Measurements from ENCODE around the gene SLC25A51. TPM values are rescaled to one million over a fixed set of nuclear protein-coding genes. Genes with fewer than 3 reads are reported as not detected.
"Not testable (repeated sequence)": the region's sequence is repeated elsewhere in the genome, so short reads cannot be mapped to it uniquely, and the experiment has no call there.

Gene SLC25A51
- total and polyA plus RNA-seq, 4 donors, result 3.8 to 24.4 (median 9.1) TPM

- H3K9ac ChIP-seq (ENCODE audit: low read depth in 1 of 2, low read length in 2 of 2); H3K9me3 ChIP-seq (ENCODE audit: control insufficient read depth in 4 of 4, low read length in 3 of 4); H3K27me3 ChIP-seq (ENCODE audit: control insufficient read depth in 4 of 4, insufficient read depth in 4 of 4, low read length in 3 of 4); DNase-seq (ENCODE audit: low spot score); H3K4me1 ChIP-seq (ENCODE audit: control insufficient read depth in 4 of 4, insufficient read depth in 4 of 4, low read length in 3 of 4); H3K27ac ChIP-seq (ENCODE audit: low read depth in 1 of 2, low read length in 2 of 2); H3K4me3 ChIP-seq (ENCODE audit: low read depth in 1 of 3, low read length in 3 of 3): not testable (repeated sequence)
- peaks cover 4 to 24% (median 16%) of the 10 kb centered on the region in 4 donors for H3K36me3 ChIP-seq (ENCODE audit: control insufficient read depth in 4 of 4, insufficient read depth in 3 of 4, low read depth in 1 of 4, low read length in 3 of 4)
- WGBS, result 98% methylated on average over 15 of the region's 17 CpGs
Observed at GRCh38 chr9:37891042-37891441, 12.9 kb downstream of the SLC25A51 start.

- no peaks in the 10 kb centered on the region for H3K9me3 ChIP-seq (ENCODE audit: control insufficient read depth in 4 of 4, low read length in 3 of 4)
- no peak overlapping the region for H3K9ac ChIP-seq (ENCODE audit: low read depth in 1 of 2, low read length in 2 of 2)
- no peak overlapping the region for H3K4me3 ChIP-seq (ENCODE audit: low read depth in 1 of 3, low read length in 3 of 3)
- DNase-seq (ENCODE audit: low spot score), result no peak
- H3K36me3 ChIP-seq (ENCODE audit: control insufficient read depth in 4 of 4, insufficient read depth in 3 of 4, low read depth in 1 of 4, low read length in 3 of 4), result peaks cover 3 to 15% (median 8%) of the 10 kb centered on the region in 4 donors
- TF ChIP-seq EGR1 (IDR thresholded peaks at IDR 0.05; ENCODE audit: low read depth in 2 of 2) (no peak), CTCF (IDR thresholded peaks at IDR 0.05; ENCODE audit: low read depth, low read length, missing input control) (no peak), FOXA2 (IDR thresholded peaks at IDR 0.05) (no peak), ATF3 (IDR thresholded peaks at IDR 0.05) (no peak), JUND (IDR thresholded peaks at IDR 0.05) (no peak), MAX (IDR thresholded peaks at IDR 0.05) (no peak), TAF1 (conservative IDR thresholded peaks at IDR 0.05) (no peak), REST (IDR thresholded peaks at IDR 0.05) (no peak), RAD21 (IDR thresholded peaks at IDR 0.05) (no peak), RXRA (IDR thresholded peaks at IDR 0.05) (no peak), NR2F2 (IDR thresholded peaks at IDR 0.05) (no peak), HNF4G (IDR thresholded peaks at IDR 0.05) (no peak), GABPA (IDR thresholded peaks at IDR 0.05 in 1 of 2, conservative IDR thresholded peaks at IDR 0.05 in 1 of 2) (no peak), FOXA1 (IDR thresholded peaks at IDR 0.05) (no peak)
- no peaks in the 10 kb centered on the region for H3K27me3 ChIP-seq (ENCODE audit: control insufficient read depth in 4 of 4, insufficient read depth in 4 of 4, low read length in 3 of 4)
- H3K27ac ChIP-seq (ENCODE audit: low read depth in 1 of 2, low read length in 2 of 2), result no peak overlapping the region
- H3K4me1 ChIP-seq (ENCODE audit: control insufficient read depth in 4 of 4, insufficient read depth in 4 of 4, low read length in 3 of 4), result no peaks in the 10 kb centered on the region
Observed at GRCh38 chr9:37889536-37889935, 14.4 kb downstream of the SLC25A51 start.

- not testable (repeated sequence) for H3K4me3 ChIP-seq (ENCODE audit: low read depth in 1 of 3, low read length in 3 of 3); H3K27me3 ChIP-seq (ENCODE audit: control insufficient read depth in 4 of 4, insufficient read depth in 4 of 4, low read length in 3 of 4); H3K9ac ChIP-seq (ENCODE audit: low read depth in 1 of 2, low read length in 2 of 2); H3K4me1 ChIP-seq (ENCODE audit: control insufficient read depth in 4 of 4, insufficient read depth in 4 of 4, low read length in 3 of 4); DNase-seq (ENCODE audit: low spot score); H3K9me3 ChIP-seq (ENCODE audit: control insufficient read depth in 4 of 4, low read length in 3 of 4); H3K27ac ChIP-seq (ENCODE audit: low read depth in 1 of 2, low read length in 2 of 2); H3K36me3 ChIP-seq (ENCODE audit: control insufficient read depth in 4 of 4, insufficient read depth in 3 of 4, low read depth in 1 of 4, low read length in 3 of 4)
- 86% methylated on average over 11 of the region's 11 CpGs for WGBS
Observed at GRCh38 chr9:37887977-37888583, 15.8 kb downstream of the SLC25A51 start.
